ENCODE data around the gene MYH9. TPM values are rescaled to one million over a fixed set of nuclear protein-coding genes. Genes with fewer than 3 reads are reported as not detected.

Gene MYH9
- total RNA-seq, 4 donors from 2014 or later, result 228 to 375 (median 275) TPM

GRCh38 chr22:36247955-36248354 is 139.8 kb downstream of the MYH9 start:
- Histone ChIP-seq H3K36me3 (no peaks in the 10 kb centered on the region), H3K27me3 (no peaks in the 10 kb centered on the region), H3K27ac (no peak overlapping the region), H3K4me1 (peaks cover 0 to 6% of the 10 kb centered on the region in 2 donors), H3K4me3 (replicated peaks in 1 of 3) (no peak overlapping the region), H3K9me3 (no peaks in the 10 kb centered on the region)
- WGBS, 2 donors, result 63 to 79% methylated on average over 5 of the region's 5 CpGs
- intact Hi-C loops (cut with DNase I), result no loop called here
- no peak for DNase-seq
- TF ChIP-seq CTCF (IDR thresholded peaks at IDR 0.05), result no peak
- TF ChIP-seq POLR2A (IDR thresholded peaks at IDR 0.05), result no peak

- no peak for TF ChIP-seq CTCF (IDR thresholded peaks at IDR 0.05)
- TF ChIP-seq POLR2A (IDR thresholded peaks at IDR 0.05), result no peak
- Histone ChIP-seq H3K4me1 (no peaks in the 10 kb centered on the region), H3K27ac (no peak overlapping the region), H3K9me3 (no peaks in the 10 kb centered on the region), H3K36me3 (no peaks in the 10 kb centered on the region), H3K27me3 (no peaks in the 10 kb centered on the region), H3K4me3 (replicated peaks in 1 of 3) (no peak overlapping the region)
- no peak for DNase-seq
- intact Hi-C loops (cut with DNase I), result no loop called here
- WGBS, 2 donors, result 56 to 62% methylated on average over 3 of the region's 3 CpGs
Observed at GRCh38 chr22:36246718-36247117, 141.0 kb downstream of the MYH9 start.

- no peak for TF ChIP-seq CTCF (IDR thresholded peaks at IDR 0.05)
- TF ChIP-seq POLR2A (IDR thresholded peaks at IDR 0.05), result no peak
- no peaks in the 10 kb centered on the region for H3K4me1 ChIP-seq
- no peak for DNase-seq
- no peaks in the 10 kb centered on the region for H3K36me3 ChIP-seq
- no peak overlapping the region for H3K27ac ChIP-seq
- H3K27me3 ChIP-seq, result no peaks in the 10 kb centered on the region
- intact Hi-C loops (cut with DNase I), result no loop called here
- no peaks in the 10 kb centered on the region for H3K9me3 ChIP-seq
- H3K4me3 ChIP-seq (replicated peaks in 1 of 3), result no peak overlapping the region
- 70 to 81% methylated on average over 4 of the region's 4 CpGs for WGBS, 2 donors
Observed at GRCh38 chr22:36245805-36246356, 141.9 kb downstream of the MYH9 start.

- 81 to 92% methylated on average over 5 of the region's 5 CpGs for WGBS, 2 donors
- TF ChIP-seq POLR2A (IDR thresholded peaks at IDR 0.05) (no peak), CTCF (IDR thresholded peaks at IDR 0.05) (no peak)
- intact Hi-C loops (cut with DNase I), result no loop called here
Observed at GRCh38 chr22:36244522-36245391, 143.0 kb downstream of the MYH9 start.

GRCh38 chr22:36243986-36244385 is 143.8 kb downstream of the MYH9 start:
- Histone ChIP-seq H3K27me3 (no peaks in the 10 kb centered on the region), H3K4me3 (replicated peaks in 1 of 3) (no peak overlapping the region), H3K36me3 (no peaks in the 10 kb centered on the region), H3K9me3 (no peaks in the 10 kb centered on the region), H3K27ac (peak overlapping the region in 2 of 3 donors; percentile 4 to 25), H3K4me1 (peaks cover 4% of the 10 kb centered on the region in 2 donors)
- WGBS, 2 donors, result 90 to 91% methylated on average over 3 to 5 of the region's 5 CpGs
- TF ChIP-seq CTCF (IDR thresholded peaks at IDR 0.05) (no peak), POLR2A (IDR thresholded peaks at IDR 0.05) (no peak)
- DNase-seq, result no peak
- intact Hi-C loops (cut with DNase I), result no loop called here

More at GRCh38 chr22:36244522-36245391, 143.0 kb downstream of the MYH9 start:
- Histone ChIP-seq H3K4me3 (replicated peaks in 1 of 3) (no peak overlapping the region), H3K27me3 (no peaks in the 10 kb centered on the region), H3K4me1 (peaks cover 2% of the 10 kb centered on the region in 2 donors), H3K36me3 (no peaks in the 10 kb centered on the region), H3K27ac (peak overlapping the region in 2 of 3 donors; percentile 4 to 31), H3K9me3 (no peaks in the 10 kb centered on the region)
- DNase-seq, result no peak
